SHP77 (cell line): ENCODE results near the gene RIMS4.

Experiments
- DNase-seq, 2 experiments: peaks; one replicate each; lab custom pipeline; 2025; lab: John Stamatoyannopoulos, UW

RIMS4 gene

DNA sequence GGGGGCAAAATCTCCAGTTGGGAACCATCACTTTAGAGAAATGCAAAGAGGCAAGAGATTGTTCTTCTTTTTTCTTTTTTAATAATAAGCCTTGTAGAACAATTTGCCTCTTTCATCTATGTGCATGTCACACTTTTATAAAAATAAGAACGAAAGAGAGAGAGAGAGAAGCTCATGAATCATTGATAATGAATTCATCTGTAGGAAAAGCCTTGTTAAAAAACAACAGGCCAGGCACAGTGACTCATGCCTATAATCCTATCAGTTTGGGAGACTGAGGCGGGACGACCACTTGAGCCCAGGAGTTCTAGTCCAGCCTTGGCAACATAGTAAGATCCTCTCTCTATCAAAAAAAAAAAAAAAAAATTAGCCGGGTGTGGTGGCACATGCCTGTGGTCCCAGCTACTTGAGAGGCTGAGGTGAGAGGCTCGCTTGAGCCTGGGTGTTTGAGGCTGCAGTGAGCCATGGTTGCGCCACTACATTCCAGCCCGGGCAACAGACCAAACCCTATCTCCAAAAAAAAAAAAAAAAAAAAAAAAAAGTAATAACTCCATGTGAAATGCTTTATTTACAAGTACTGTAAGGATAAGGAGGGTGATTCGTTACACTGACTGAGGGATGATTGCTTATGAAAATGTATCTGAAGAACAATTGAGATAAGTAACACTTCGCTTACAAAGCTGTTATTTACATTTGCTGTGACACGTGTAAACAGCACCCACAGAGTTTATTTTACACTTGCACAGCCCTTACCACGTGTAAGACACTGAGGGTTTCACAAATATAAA is 89.2 kb downstream of the RIMS4 start:
- no peak for DNase-seq

DNA sequence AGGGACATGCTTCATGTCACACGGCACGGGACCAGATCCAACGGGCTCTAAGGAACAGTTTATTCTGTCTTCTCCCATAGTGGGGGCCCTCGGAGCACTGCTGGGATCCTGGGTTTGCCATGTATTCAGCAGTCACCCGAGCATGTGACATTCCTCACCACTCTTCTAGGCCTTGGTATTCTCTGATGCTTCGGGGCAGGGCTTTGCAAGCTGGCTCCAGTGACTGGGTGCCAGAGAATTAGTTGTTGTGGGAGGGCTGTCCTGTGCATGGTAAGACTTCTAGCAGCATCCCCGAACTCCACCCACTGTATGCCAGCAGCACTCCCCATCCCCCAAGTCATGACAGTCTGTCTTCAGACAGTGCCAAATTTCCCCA is 89.7 kb downstream of the RIMS4 start:
- DNase-seq, result no peak

DNA sequence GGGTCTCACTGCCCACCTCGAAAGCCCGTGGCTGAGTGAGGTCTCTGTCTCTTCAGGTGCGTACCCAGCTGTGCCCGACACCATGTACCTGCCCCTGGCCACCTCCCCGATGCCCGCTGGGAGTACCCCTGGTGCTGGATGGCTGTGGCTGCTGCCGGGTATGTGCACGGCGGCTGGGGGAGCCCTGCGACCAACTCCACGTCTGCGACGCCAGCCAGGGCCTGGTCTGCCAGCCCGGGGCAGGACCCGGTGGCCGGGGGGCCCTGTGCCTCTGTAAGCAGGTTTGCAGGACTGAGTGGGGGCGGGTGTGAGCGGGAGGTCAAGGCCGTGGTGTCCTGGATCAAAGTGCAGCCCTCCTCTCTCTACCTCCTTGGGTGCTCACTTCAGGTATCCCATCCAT is 90.5 kb downstream of the RIMS4 start:
- DNase-seq, result no peak

DNA sequence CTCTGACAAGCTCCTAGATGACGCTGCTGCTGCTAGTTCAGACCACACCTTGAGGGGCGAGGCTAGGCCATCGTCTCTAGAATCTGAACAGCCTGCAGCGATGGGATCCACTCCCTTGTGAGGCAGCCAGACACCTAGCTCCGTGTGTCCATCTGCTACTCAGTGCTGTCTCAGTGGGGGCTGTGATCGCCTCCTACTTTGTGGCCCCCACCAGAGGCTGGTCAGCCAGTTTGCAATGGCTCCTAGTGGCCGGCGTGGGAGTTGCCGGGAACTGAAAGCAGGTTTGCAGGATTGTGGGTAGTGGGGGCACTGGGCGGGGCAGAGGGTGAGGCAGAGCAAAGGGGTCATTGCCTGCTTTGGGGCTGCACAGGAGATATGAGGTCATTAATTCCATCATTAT is 92.4 kb downstream of the RIMS4 start:
- DNase-seq, result no peak

DNA sequence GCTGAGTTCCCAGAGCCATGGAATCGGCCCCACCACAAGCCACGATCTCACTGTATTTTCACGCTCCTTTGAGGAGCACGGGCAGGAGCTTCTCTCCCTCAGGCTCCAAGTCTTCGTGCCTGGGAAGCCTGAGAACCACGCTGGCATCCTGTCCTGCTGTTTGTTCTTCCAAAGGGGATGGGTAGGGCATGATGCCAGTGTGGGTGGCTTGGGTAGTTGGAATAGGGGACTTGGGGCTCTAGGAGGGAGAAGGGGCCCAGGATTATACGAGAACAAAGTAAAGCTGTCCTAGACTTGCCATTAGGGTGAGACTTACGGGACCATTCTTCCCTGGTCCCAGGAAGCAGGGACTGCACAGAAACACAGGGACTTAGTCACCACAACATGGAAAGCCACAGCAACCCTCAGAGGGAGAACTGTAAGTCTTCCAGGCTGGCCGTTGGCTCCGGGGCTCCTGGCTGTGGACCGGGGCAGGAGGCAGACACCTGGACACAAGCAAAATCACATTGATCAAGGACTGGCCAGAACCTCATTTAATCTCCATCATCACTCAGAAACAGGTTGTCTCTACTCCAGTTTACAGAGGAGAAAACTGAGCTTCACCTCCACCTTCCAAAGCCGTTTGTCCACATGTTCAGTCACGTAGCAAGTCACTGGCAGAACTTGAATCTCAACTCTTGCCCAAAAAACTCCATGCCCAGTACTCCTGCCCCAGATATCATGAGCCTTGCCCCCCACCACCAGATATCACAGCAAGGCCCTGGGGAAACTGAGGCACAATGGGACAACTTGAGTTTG is 93.8 kb downstream of the RIMS4 start:
- DNase-seq, result no peak

DNA sequence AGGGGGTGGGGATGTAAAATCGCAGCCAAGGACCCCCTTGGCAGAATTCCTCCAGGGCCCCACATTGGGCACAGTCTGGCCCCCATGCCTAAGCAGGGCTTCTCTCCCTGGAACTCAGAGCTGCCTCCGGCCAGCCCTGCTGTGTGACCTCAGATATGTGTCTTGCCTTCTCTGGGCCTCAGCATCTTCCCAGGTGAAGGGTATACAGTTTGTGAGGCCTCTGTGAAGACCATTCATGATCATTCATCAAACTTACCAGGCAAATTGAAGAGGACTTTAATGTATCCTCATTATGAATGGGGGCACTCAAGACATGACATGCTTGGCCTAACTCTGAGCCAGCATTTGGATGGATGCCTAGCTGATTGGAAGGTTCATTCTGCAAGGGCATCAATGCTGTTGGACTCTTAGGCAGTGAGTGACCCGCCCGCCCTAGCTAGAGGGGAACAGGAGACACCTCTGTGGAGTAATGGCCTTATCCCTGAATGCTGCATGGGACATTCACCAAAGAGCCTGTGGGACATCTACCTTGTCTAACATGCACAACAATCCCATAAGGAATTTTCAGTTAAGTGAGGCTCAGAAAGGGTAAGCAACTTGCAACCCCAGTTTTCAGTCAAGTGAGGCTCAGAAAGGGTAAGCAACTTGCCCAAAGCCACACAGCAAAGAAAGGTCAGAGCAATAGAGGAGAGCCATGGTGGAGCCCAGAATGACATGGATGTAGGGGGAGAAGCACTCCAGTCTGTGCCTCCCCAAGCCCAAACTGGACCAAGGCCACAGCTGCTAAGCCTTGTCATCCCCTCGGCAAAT is 94.6 kb downstream of the RIMS4 start:
- DNase-seq, result no peak

DNA sequence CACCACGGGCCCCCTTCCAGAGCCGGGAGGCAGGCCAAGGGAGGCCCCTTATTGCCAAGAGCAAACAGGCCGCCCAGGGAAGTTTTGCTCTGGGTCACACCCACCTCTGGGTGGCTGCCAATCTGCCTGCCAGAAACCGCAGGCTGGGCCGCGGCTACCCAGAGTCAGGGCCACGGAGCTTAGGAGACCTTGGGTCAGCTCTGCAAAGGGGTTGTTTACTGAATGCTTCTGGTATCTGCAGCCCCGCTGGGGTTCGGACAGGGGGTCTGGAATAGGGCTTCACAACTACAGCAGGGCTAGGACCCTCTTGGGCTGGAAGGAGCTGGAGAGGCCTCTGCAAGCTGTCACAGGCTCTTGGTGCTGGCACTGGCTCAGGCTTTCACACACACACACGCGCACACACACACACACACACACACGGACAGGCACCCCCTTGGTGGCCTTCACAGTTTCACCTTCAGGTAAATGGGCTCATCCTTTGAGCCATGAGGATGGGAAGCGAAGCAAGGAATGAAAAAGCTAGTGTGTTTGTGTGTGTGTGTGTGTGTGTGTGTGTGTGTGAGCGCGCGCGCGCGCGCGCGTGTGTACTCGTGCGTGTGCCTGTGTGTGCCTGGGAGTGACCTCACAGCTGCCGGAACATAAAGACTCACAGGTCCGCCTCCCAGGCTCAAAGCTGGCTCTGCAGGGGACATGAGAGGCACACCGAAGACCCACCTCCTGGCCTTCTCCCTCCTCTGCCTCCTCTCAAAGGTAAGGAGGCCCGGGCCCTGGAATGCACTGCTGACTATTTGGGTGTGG is 95.4 kb downstream of the RIMS4 start, which contains the start of gene CCN5:
Gene CCN5 (plus strand): TSS at position 669 of the 798 bp plus-strand sequence. CDS start 22 bp downstream, at position 691.
- DNase-seq, result no peak

DNA sequence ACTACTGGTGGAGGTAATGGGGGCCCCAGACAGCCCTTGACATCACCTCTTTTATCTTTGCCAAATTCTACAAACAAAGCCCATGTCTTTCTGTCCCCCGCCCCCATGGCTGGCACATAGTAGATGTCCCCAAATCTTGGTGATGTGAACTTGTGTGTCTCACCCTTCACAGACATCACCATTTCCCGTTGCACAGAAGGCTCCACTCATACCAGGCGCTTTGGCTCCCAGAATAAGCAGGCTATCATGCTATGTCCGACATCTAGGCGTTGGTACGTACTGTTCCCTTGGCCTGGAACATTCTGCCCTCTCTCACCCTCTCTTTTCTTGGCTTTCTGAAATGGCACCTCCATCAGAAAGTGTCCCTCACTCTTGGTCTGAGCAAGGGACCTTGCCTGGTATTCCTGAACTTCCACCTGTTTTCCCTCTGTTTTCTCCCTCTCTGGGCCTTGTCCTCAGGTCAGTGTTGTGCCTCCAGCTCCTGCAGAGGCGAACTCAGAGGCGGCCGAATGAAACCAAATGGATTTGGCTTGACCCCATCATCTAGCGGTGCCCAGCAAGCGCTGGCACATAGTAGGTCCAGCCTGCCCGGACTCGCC is 96.1 kb downstream of the RIMS4 start:
- no peak for DNase-seq

DNA sequence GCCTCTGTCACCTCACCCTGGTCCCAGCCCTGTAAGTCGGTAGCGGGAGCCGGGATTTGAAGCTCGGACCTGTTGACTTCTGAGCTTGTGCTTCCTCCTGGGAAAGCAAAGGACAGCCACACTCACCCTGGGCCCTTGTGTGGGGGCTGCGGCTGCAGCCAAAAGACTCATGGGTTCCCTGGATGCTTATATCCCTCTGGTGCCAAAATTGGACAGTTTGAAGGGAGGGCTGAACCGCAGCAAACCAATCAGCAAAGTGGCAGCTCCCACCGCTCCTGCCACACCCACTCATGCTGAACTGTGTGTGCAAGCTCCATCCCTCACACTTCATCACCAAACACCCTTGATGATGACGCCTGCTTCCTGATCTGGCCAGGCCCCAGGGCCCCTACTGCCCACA is 99.1 kb downstream of the RIMS4 start:
- DNase-seq, result no peak

DNA sequence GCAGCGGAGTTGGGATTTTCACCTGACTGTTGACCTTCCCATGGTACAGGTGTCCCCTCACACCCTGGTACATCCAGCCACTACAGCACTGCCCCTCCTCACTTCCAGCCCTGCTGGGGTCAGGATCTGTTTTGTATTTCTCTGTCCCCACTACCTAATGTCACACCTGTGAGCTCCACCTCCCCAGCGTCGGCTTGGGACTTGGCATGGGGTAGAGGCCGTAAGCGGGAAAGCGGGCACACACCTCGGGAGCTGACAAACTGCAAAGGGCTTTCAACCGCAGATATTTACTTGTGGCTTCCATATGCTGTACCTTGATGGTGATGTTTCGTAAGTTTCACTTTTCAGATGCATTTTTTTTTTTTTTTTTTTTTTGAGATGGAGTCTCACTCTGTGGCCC is 100.5 kb downstream of the RIMS4 start:
- no peak for DNase-seq

DNA sequence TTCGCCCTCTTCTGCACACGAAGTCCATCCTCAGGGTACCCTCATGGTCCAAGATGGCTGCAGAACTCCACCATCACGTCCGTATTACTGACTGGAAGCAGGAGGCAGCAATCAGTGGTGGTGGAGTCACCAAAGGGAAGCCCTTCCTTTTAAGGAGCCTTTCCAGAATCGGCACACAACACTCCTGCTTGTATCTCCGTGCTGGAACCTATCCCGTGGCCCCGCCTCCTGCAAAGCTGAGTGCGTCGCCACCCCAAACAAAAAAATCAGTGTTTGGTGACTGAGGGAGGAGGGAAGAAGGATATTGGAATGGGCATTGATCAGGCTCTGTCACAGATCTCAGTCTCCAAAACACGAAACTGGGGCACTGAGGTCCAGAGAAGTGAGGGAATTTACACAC is 101.0 kb downstream of the RIMS4 start:
- DNase-seq, result no peak

DNA sequence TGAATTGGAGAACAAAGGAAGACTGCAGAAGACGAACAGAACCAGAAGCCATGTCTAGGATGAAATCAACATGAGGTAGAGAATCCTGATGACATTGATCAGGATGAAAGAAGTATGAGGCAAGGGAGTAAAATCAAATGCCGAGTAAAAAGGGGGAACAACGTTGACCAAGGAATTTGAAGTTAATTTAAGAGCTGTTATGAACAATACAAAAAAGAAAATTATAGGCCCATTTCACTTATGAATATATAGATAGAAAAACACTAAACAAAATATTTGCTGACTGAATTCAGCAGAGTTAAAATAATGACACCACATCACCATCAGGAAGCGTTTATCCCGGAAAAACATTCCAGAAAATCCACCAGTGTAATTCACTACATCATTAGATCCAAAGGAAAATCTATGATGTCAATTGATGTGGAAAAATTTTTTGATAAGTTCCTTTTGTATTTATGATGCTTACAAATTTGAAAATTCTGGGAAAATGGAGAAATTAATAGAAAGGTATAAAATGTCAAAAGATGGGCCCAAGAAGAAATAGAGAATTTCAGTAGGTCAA is 103.2 kb downstream of the RIMS4 start:
- DNase-seq, result no peak

DNA sequence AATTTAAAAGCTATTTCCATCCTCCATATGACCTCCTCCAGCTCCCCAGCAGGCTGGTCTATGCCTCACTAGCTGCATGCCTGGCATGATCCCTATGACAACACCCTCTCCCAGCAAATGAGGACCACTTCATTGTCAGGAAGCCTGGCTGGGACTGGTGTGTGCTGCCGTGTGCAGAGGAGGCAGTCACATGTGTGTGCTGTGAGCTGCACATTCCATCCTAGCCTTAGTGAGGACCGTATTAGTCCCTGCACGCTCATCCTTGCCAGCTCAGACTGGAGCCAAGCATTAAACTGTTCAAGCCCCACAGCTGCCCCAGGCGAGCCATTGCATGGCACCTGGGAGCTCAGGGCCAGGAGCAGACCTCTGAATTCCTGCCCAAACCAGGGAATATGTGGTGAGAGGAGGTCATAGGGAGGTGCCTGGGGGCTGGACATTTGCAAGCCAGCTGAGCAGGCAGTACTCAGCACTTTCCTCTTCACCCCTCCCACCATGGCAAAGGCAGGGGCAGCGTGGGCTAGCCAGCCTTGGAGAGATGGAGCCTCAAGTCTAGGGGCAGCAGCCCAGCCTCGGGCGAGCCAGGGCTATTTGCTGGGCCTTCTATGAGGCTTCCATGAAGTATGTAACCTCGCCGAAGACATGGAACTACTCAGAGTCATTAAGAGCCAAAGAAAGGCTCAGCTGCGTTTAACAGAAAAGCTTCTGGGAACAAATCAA is 103.9 kb downstream of the RIMS4 start:
- no peak for DNase-seq

DNA sequence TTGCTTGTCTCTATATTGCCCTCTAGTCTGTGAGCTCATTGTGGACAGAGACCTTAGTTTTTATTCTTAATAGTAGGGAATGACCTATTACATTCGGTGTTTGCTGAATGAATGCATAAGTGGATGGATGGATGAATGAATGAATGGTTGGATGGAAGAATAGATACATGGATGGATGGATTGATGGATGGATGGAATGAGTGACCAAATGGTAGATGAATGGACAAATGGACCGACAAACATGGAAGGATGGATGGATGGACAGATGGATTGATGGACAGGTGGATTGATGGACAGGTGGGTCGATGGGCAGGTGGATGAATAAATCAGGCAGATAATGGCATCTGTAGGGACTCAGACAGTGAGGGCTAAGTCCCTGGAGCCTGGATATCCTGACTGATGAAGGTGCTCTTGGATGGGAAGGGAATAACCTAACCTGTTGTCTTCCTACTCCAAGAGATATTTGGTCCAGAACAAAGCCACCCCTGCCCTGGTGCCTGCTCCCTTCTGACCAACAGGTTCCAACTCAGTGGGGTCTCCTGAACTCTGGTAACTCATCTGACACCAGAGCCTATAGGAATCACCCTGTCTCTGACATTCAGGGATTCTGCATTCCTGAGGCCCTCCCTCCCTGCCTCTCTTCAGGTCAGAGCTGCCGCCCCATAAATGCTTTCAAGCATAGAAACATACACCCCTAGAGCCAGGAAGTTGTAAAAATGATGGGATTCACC is 104.8 kb downstream of the RIMS4 start:
- DNase-seq, result no peak

DNA sequence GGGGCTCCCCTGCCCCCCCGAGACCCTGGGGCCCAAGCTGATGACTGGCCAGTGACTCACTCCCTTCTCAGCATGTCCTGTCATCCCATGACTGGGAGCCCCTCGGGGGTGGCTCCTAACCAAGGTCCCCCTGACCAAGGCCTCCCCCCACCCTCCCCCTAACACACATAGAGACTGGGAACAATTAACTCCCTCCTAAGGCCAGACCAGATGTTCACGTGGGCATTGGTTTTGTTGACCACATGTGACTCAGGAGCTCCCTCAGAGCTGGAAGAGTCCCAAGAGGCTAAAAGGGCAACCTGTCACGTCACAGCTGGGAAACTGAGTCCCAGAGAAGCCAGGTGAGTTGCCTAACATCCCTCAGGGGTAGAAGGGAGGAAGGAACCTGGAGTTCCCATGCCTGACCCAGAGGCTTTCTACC is 105.8 kb downstream of the RIMS4 start:
- no peak for DNase-seq

DNA sequence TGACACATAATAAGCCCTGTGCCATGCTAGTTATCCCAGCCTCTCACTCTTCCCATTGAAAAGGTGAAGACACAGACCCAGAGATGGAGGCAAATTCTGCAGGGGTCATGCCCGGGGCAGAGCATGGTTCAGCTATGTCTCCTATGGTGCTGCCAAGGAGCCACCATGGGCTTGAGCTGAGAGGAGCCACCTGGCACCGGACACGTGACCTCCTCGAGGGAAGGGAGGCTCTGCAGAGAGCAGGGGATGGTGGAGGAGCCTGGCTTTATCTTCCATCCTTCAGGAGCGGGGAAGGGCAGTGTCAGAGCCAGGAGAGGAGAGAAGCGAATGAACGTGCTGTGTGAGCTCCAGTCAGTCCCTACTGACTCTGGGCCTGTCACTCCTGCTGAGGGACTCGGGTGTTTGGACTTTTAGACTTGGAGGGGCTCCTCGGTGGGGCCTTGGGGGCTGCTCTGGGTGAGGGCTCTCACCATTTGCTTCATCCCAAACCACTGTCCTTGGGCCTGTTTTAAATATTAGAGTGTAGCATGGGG is 106.3 kb downstream of the RIMS4 start:
- DNase-seq, result no peak

DNA sequence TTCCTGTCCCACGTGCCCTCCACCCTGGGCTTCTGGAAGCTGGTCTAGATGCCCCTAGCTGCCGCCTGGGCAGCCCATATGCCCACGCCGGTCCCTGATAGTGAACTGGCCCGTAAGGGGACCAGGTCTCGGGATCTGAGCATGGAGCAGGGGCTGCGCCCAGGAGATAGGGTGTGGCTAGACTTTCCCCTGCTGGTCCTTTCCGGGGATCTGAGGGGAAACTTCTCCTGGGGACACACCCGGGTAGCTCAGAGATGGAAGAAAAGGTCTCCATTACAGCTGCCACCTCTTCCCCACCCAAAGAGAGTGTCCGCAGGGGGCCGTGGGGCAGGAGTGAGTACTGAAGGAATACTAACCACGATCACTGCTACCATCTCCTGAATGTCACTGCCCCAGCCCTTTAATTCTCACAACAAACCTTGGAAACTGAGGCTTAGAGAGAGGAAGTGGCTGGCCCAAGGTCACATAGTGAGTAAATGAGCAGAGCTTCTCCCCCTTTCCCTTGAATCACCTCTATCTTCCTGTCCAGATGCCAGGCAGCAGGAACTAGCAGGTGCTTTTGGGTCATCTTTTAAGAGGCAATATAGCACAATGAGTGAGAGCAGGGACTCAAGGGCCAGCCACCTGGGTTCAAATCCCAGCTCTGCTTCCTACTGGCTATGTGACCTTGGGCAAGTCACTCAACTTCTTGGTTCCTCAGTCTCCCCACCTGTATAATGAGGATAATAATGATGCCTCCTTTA is 107.0 kb downstream of the RIMS4 start:
- DNase-seq, result no peak

DNA sequence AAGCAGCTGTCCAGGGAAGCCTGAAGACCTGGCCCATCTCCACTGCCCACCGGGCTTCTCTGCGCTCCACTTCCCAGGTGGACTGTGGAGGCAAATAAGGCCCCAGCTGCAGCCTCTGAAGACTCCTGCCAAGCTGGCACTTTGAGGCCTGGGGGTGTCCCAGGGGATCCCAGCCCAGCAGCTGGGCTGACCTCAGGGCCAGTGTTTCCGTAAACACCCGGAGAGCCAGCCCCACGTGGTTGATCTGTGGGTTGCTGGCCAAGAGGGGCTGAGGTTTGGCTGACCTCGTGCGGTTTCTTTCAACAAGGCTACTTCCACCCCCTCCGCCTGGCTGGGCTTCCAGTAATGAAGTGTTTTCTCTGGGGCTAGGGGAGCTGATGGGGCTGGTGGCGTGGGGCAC is 107.6 kb downstream of the RIMS4 start:
- DNase-seq, result no peak

DNA sequence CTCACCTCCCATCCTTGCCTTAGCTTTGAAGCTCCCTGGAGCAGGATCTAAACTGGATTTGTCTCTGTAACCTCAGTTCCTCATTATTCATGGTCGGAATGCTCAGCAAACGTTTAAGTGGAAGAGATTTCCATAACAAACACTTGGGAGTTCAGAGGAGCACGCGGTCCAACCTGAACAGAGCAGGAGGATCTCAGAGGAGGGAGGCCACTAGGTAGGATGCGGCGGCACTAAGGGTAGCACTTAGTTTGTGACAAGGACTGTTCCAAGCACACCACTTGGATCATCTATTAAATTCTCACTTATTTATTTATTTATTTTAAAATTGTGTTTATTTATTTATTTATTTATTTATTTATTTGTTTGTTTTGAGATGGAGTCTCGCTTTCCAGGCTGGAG is 108.5 kb downstream of the RIMS4 start:
- no peak for DNase-seq
